ENCODE data around the gene TAGLN2. TPM values are rescaled to one million over a fixed set of nuclear protein-coding genes. Genes with fewer than 3 reads are reported as not detected.

TAGLN2 gene
- total and polyA plus RNA-seq, 9 of the 15 experiments (the other 6 are each of a cell fraction or from before 2014, with no cell fraction given): 192 to 683 (median 455) TPM

GRCh38 chr1:159945483-159946241 is 20.4 kb upstream of the TAGLN2 start, which contains the start of gene IGSF9 (continued):
- TF ChIP-seq ZBTB5 (IDR thresholded peaks at IDR 0.05) (no peak), ZNF507 (tag; conservative IDR thresholded peaks at IDR 0.05) (no peak), HCFC1 (IDR thresholded peaks at IDR 0.05; ENCODE audit: low read depth, low read length) (peak; percentile 95), MTA2 (IDR thresholded peaks at IDR 0.05; ENCODE audit: low read depth) (no peak), GMEB1 (CRISPR knock-in tag; IDR thresholded peaks at IDR 0.05) (0 out of 2 replicates have a peak, but pooled peaks have one; percentile 38), BHLHE40 (IDR thresholded peaks at IDR 0.05; ENCODE audit: low read length) (peak; percentile 77), FOXP1 (CRISPR knock-in tag; IDR thresholded peaks at IDR 0.05) (0 out of 2 replicates have a peak, but pooled peaks have one; percentile 81), E2F6 (IDR thresholded peaks at IDR 0.05; ENCODE audit: borderline replicate concordance in 1 of 2, extremely low read depth in 1 of 2, insufficient read depth in 1 of 2, insufficient read length in 1 of 2, low read depth in 1 of 2, low read length in 1 of 2, poor library complexity in 1 of 2, severe bottlenecking in 1 of 2) (peak; percentile 89 to 94), CHD2 (IDR thresholded peaks at IDR 0.05; ENCODE audit: low read depth, low read length) (no peak), VEZF1 (CRISPR knock-in tag; IDR thresholded peaks at IDR 0.05) (peak; percentile 49), ZNF79 (CRISPR knock-in tag; IDR thresholded peaks at IDR 0.05; ENCODE audit: low read depth) (no peak), SAFB (IDR thresholded peaks at IDR 0.05; ENCODE audit: borderline replicate concordance, low read depth, low read length) (peak; percentile 82; the same call in 1 of the 2 replicates), CREB3L1 (IDR thresholded peaks at IDR 0.05; ENCODE audit: borderline replicate concordance, low read depth) (peak; percentile 81), PREB (CRISPR knock-in tag; IDR thresholded peaks at IDR 0.05) (no peak), FOXJ3 (CRISPR knock-in tag; IDR thresholded peaks at IDR 0.05) (no peak)
